ENCODE results near the gene PAX3.

Gene PAX3

GRCh38 chr2:222250313-222250712 lies 48.5 kb downstream of the PAX3 start:
- H3K4me3 ChIP-seq (ENCODE audit: low read length): no peak overlapping the region
- no peaks in the 10 kb centered on the region for H3K4me1 ChIP-seq (ENCODE audit: control insufficient read depth, insufficient read depth, low read length)
- no peak for DNase-seq (ENCODE audit: low read depth)
- no peaks in the 10 kb centered on the region for H3K9me3 ChIP-seq (ENCODE audit: control insufficient read depth, low read length)
- no peak overlapping the region for H3K9ac ChIP-seq (ENCODE audit: low read length)
- no peaks in the 10 kb centered on the region for H3K36me3 ChIP-seq (ENCODE audit: control insufficient read depth, insufficient read depth, low read length, severe bottlenecking)
- H3K27me3 ChIP-seq (replicated peaks; ENCODE audit: control insufficient read depth, insufficient read depth, low read length): no peaks in the 10 kb centered on the region

- Histone ChIP-seq H3K27me3 (replicated peaks; ENCODE audit: control insufficient read depth, insufficient read depth, low read length) (no peaks in the 10 kb centered on the region), H3K9me3 (ENCODE audit: control insufficient read depth, low read length) (no peaks in the 10 kb centered on the region), H3K36me3 (ENCODE audit: control insufficient read depth, insufficient read depth, low read length, severe bottlenecking) (no peaks in the 10 kb centered on the region), H3K9ac (ENCODE audit: low read length) (no peak overlapping the region), H3K4me1 (ENCODE audit: control insufficient read depth, insufficient read depth, low read length) (no peaks in the 10 kb centered on the region), H3K4me3 (ENCODE audit: low read length) (no peak overlapping the region)
- no peak for DNase-seq (ENCODE audit: low read depth)
Observed at GRCh38 chr2:222249444-222249843, 49.4 kb downstream of the PAX3 start.

GRCh38 chr2:222248818-222249217 lies 50.0 kb downstream of the PAX3 start:
- H3K9ac ChIP-seq (ENCODE audit: low read length): no peak overlapping the region
- H3K9me3 ChIP-seq (ENCODE audit: control insufficient read depth, low read length): no peaks in the 10 kb centered on the region
- no peaks in the 10 kb centered on the region for H3K4me1 ChIP-seq (ENCODE audit: control insufficient read depth, insufficient read depth, low read length)
- H3K36me3 ChIP-seq (ENCODE audit: control insufficient read depth, insufficient read depth, low read length, severe bottlenecking): no peaks in the 10 kb centered on the region
- no peak for DNase-seq (ENCODE audit: low read depth)
- peaks cover 3% of the 10 kb centered on the region for H3K27me3 ChIP-seq (replicated peaks; ENCODE audit: control insufficient read depth, insufficient read depth, low read length)
- no peak overlapping the region for H3K4me3 ChIP-seq (ENCODE audit: low read length)

DNA sequence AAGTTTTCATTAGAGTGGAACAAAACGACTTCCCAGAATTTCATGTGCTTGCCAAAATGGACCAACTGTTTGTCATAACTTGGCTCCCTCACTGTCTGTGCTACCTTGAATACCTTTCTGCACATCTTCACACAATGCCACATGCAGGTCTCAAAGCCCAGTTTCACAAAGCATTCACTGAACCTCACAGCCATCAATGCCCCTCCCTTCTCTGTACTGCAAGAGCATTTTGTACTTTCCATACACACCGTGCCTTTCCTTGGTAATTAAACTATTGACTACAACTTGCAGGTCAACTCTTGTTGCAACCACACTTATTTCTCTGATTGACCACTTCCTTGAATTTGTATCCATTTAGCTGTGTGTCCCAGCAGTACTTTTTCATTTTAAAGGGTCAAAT lies 50.5 kb downstream of the PAX3 start:
- H3K9ac ChIP-seq (ENCODE audit: low read length): no peak overlapping the region
- no peaks in the 10 kb centered on the region for H3K4me1 ChIP-seq (ENCODE audit: control insufficient read depth, insufficient read depth, low read length)
- no peak overlapping the region for H3K4me3 ChIP-seq (ENCODE audit: low read length)
- H3K36me3 ChIP-seq (ENCODE audit: control insufficient read depth, insufficient read depth, low read length, severe bottlenecking): no peaks in the 10 kb centered on the region
- DNase-seq (ENCODE audit: low read depth): no peak
- H3K9me3 ChIP-seq (ENCODE audit: control insufficient read depth, low read length): no peaks in the 10 kb centered on the region
- peaks cover 6% of the 10 kb centered on the region for H3K27me3 ChIP-seq (replicated peaks; ENCODE audit: control insufficient read depth, insufficient read depth, low read length)

- DNase-seq (ENCODE audit: low read depth): no peak
- no peaks in the 10 kb centered on the region for H3K9me3 ChIP-seq (ENCODE audit: control insufficient read depth, low read length)
- no peaks in the 10 kb centered on the region for H3K4me1 ChIP-seq (ENCODE audit: control insufficient read depth, insufficient read depth, low read length)
- H3K36me3 ChIP-seq (ENCODE audit: control insufficient read depth, insufficient read depth, low read length, severe bottlenecking): no peaks in the 10 kb centered on the region
- no peak overlapping the region for H3K4me3 ChIP-seq (ENCODE audit: low read length)
- peaks cover 38% of the 10 kb centered on the region for H3K27me3 ChIP-seq (replicated peaks; ENCODE audit: control insufficient read depth, insufficient read depth, low read length)
- H3K9ac ChIP-seq (ENCODE audit: low read length): no peak overlapping the region
Observed at GRCh38 chr2:222242532-222242931, 56.3 kb downstream of the PAX3 start.

DNA sequence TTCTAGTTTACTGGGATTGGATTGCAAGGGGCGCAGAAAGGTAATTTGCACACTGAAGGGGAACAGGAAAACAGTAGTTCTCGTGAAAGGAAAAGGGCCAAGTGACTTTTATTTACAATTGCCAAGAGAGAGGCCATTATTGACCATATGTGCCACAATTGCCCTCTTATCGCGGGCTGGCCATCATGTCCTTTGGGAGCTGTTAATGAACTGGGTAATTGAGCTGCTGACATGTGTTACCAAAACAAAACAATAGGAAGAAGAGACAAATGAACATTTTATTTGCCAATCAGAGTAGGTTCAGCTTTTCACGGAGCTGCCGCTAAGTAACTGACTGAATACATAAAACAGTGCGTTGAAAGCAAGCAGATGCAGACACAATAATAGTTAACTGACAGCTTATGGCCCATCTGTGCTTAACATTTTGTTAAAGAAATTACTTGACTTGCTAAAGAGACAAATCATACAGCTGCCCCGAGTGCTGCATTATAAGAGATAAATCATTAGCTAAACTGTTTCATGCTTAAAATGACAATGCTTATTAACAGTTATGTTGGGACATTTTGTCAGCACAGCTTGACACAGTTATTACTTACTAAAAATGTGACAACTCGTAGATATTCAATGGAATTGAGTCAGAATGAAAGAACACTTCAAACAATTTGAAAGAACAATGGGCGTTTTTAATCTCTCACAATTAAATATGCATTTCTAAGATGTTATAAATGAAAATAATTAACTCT lies 57.5 kb downstream of the PAX3 start:
- no peak overlapping the region for H3K9ac ChIP-seq (ENCODE audit: low read length)

DNA sequence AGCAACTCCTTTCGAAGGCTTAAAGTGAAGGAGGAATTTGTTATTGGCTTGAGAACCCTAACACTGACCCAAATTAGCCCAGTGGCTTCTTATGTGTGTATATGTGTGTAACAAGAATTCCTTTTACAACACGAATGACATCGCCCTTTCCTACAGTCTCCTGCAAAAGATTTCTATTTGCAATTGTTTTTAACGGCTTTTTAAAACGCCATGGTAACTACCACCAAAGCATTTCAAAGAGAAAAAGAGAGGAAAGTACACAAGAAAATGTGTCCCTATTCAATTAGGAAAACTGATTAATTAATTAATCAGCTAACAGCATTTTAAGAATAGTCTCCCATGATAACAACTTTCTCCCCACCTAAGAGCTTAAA lies 58.1 kb downstream of the PAX3 start:
- Histone ChIP-seq H3K4me1 (ENCODE audit: control insufficient read depth, insufficient read depth, low read length) (no peaks in the 10 kb centered on the region), H3K4me3 (ENCODE audit: low read length) (no peak overlapping the region), H3K36me3 (ENCODE audit: control insufficient read depth, insufficient read depth, low read length, severe bottlenecking) (no peaks in the 10 kb centered on the region), H3K27me3 (replicated peaks; ENCODE audit: control insufficient read depth, insufficient read depth, low read length) (peaks cover 38% of the 10 kb centered on the region), H3K9me3 (ENCODE audit: control insufficient read depth, low read length) (no peaks in the 10 kb centered on the region), H3K9ac (ENCODE audit: low read length) (no peak overlapping the region)
- no peak for DNase-seq (ENCODE audit: low read depth)

More for the DNA sequence above, 57.5 kb downstream of the PAX3 start:
- no peaks in the 10 kb centered on the region for H3K36me3 ChIP-seq (ENCODE audit: control insufficient read depth, insufficient read depth, low read length, severe bottlenecking)
- peaks cover 38% of the 10 kb centered on the region for H3K27me3 ChIP-seq (replicated peaks; ENCODE audit: control insufficient read depth, insufficient read depth, low read length)
- no peaks in the 10 kb centered on the region for H3K9me3 ChIP-seq (ENCODE audit: control insufficient read depth, low read length)
- no peak for DNase-seq (ENCODE audit: low read depth)
- no peak overlapping the region for H3K4me3 ChIP-seq (ENCODE audit: low read length)
- H3K4me1 ChIP-seq (ENCODE audit: control insufficient read depth, insufficient read depth, low read length): no peaks in the 10 kb centered on the region

- H3K9ac ChIP-seq (ENCODE audit: low read length): no peak overlapping the region
- H3K4me1 ChIP-seq (ENCODE audit: control insufficient read depth, insufficient read depth, low read length): no peaks in the 10 kb centered on the region
- no peaks in the 10 kb centered on the region for H3K9me3 ChIP-seq (ENCODE audit: control insufficient read depth, low read length)
- no peak for DNase-seq (ENCODE audit: low read depth)
- peaks cover 38% of the 10 kb centered on the region for H3K27me3 ChIP-seq (replicated peaks; ENCODE audit: control insufficient read depth, insufficient read depth, low read length)
- no peaks in the 10 kb centered on the region for H3K36me3 ChIP-seq (ENCODE audit: control insufficient read depth, insufficient read depth, low read length, severe bottlenecking)
- H3K4me3 ChIP-seq (ENCODE audit: low read length): no peak overlapping the region
Observed at GRCh38 chr2:222239945-222240675, 58.7 kb downstream of the PAX3 start.

- Histone ChIP-seq H3K9me3 (ENCODE audit: control insufficient read depth, low read length) (no peaks in the 10 kb centered on the region), H3K4me3 (ENCODE audit: low read length) (no peak overlapping the region), H3K36me3 (ENCODE audit: control insufficient read depth, insufficient read depth, low read length, severe bottlenecking) (no peaks in the 10 kb centered on the region), H3K27me3 (replicated peaks; ENCODE audit: control insufficient read depth, insufficient read depth, low read length) (peaks cover 38% of the 10 kb centered on the region), H3K9ac (ENCODE audit: low read length) (no peak overlapping the region), H3K4me1 (ENCODE audit: control insufficient read depth, insufficient read depth, low read length) (no peaks in the 10 kb centered on the region)
- DNase-seq (ENCODE audit: low read depth): no peak
Observed at GRCh38 chr2:222239091-222239490, 59.7 kb downstream of the PAX3 start.

- Histone ChIP-seq H3K36me3 (ENCODE audit: control insufficient read depth, insufficient read depth, low read length, severe bottlenecking) (no peaks in the 10 kb centered on the region), H3K27me3 (replicated peaks; ENCODE audit: control insufficient read depth, insufficient read depth, low read length) (peaks cover 32% of the 10 kb centered on the region), H3K4me1 (ENCODE audit: control insufficient read depth, insufficient read depth, low read length) (no peaks in the 10 kb centered on the region), H3K4me3 (ENCODE audit: low read length) (no peak overlapping the region), H3K9ac (ENCODE audit: low read length) (no peak overlapping the region), H3K9me3 (ENCODE audit: control insufficient read depth, low read length) (no peaks in the 10 kb centered on the region)
- DNase-seq (ENCODE audit: low read depth): no peak
Observed at GRCh38 chr2:222238072-222238471, 60.7 kb downstream of the PAX3 start.

GRCh38 chr2:222232839-222233238 lies 66.0 kb downstream of the PAX3 start:
- Histone ChIP-seq H3K9ac (ENCODE audit: low read length) (no peak overlapping the region), H3K4me3 (ENCODE audit: low read length) (no peak overlapping the region), H3K4me1 (ENCODE audit: control insufficient read depth, insufficient read depth, low read length) (no peaks in the 10 kb centered on the region), H3K27me3 (replicated peaks; ENCODE audit: control insufficient read depth, insufficient read depth, low read length) (no peaks in the 10 kb centered on the region), H3K9me3 (ENCODE audit: control insufficient read depth, low read length) (no peaks in the 10 kb centered on the region), H3K36me3 (ENCODE audit: control insufficient read depth, insufficient read depth, low read length, severe bottlenecking) (no peaks in the 10 kb centered on the region)
- DNase-seq (ENCODE audit: low read depth): no peak
